Measurements from ENCODE around the gene ASTN2. TPM values are rescaled to one million over a fixed set of nuclear protein-coding genes. Genes with fewer than 3 reads are reported as not detected.

Gene ASTN2
- total and polyA plus RNA-seq, 4 donors: 0.57 to 2.9 (median 1.4) TPM

- H3K27ac ChIP-seq (ENCODE audit: low read depth in 1 of 2, low read length in 2 of 2): no peak overlapping the region
- H3K4me1 ChIP-seq (ENCODE audit: control insufficient read depth in 4 of 4, insufficient read depth in 4 of 4, low read length in 3 of 4): no peaks in the 10 kb centered on the region
- H3K9ac ChIP-seq (ENCODE audit: low read depth in 1 of 2, low read length in 2 of 2): no peak overlapping the region
- TF ChIP-seq NR2F2 (IDR thresholded peaks at IDR 0.05): no peak
- no peak for TF ChIP-seq HNF4A (conservative IDR thresholded peaks at IDR 0.05)
- TF ChIP-seq GABPA (IDR thresholded peaks at IDR 0.05 in 1 of 2, conservative IDR thresholded peaks at IDR 0.05 in 1 of 2): no peak
- TF ChIP-seq JUND (IDR thresholded peaks at IDR 0.05): no peak
- TF ChIP-seq, protein P1, sequence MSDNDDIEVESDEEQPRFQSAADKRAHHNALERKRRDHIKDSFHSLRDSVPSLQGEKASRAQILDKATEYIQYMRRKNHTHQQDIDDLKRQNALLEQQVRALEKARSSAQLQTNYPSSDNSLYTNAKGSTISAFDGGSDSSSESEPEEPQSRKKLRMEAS (IDR thresholded peaks at IDR 0.05): no peak
- no peak overlapping the region for H3K4me3 ChIP-seq (ENCODE audit: low read depth in 1 of 3, low read length in 3 of 3)
- no peaks in the 10 kb centered on the region for H3K27me3 ChIP-seq (ENCODE audit: control insufficient read depth in 4 of 4, insufficient read depth in 4 of 4, low read length in 3 of 4)
- H3K9me3 ChIP-seq (ENCODE audit: control insufficient read depth in 4 of 4, low read length in 3 of 4): no peaks in the 10 kb centered on the region
- DNase-seq (ENCODE audit: low spot score): no peak
- WGBS: 90% methylated on average over 3 of the region's 3 CpGs
- H3K36me3 ChIP-seq (ENCODE audit: control insufficient read depth in 4 of 4, insufficient read depth in 3 of 4, low read depth in 1 of 4, low read length in 3 of 4): no peaks in the 10 kb centered on the region
Observed at GRCh38 chr9:116939614-116940013, 475.2 kb downstream of the ASTN2 start.

- Histone ChIP-seq H3K9ac (ENCODE audit: low read depth in 1 of 2, low read length in 2 of 2) (no peak overlapping the region), H3K27ac (ENCODE audit: low read depth in 1 of 2, low read length in 2 of 2) (no peak overlapping the region), H3K9me3 (ENCODE audit: control insufficient read depth in 4 of 4, low read length in 3 of 4) (no peaks in the 10 kb centered on the region), H3K27me3 (ENCODE audit: control insufficient read depth in 4 of 4, insufficient read depth in 4 of 4, low read length in 3 of 4) (no peaks in the 10 kb centered on the region), H3K4me1 (ENCODE audit: control insufficient read depth in 4 of 4, insufficient read depth in 4 of 4, low read length in 3 of 4) (no peaks in the 10 kb centered on the region), H3K4me3 (ENCODE audit: low read depth in 1 of 3, low read length in 3 of 3) (no peak overlapping the region), H3K36me3 (ENCODE audit: control insufficient read depth in 4 of 4, insufficient read depth in 3 of 4, low read depth in 1 of 4, low read length in 3 of 4) (no peaks in the 10 kb centered on the region)
- DNase-seq (ENCODE audit: low spot score): no peak
- WGBS: 67% methylated on average over 1 of the region's 1 CpG
- TF ChIP-seq FOXA2 (IDR thresholded peaks at IDR 0.05): no peak
- TF ChIP-seq RAD21 (IDR thresholded peaks at IDR 0.05): no peak
- TF ChIP-seq EGR1 (IDR thresholded peaks at IDR 0.05; ENCODE audit: low read depth in 2 of 2): no peak
- TF ChIP-seq, protein P2, sequence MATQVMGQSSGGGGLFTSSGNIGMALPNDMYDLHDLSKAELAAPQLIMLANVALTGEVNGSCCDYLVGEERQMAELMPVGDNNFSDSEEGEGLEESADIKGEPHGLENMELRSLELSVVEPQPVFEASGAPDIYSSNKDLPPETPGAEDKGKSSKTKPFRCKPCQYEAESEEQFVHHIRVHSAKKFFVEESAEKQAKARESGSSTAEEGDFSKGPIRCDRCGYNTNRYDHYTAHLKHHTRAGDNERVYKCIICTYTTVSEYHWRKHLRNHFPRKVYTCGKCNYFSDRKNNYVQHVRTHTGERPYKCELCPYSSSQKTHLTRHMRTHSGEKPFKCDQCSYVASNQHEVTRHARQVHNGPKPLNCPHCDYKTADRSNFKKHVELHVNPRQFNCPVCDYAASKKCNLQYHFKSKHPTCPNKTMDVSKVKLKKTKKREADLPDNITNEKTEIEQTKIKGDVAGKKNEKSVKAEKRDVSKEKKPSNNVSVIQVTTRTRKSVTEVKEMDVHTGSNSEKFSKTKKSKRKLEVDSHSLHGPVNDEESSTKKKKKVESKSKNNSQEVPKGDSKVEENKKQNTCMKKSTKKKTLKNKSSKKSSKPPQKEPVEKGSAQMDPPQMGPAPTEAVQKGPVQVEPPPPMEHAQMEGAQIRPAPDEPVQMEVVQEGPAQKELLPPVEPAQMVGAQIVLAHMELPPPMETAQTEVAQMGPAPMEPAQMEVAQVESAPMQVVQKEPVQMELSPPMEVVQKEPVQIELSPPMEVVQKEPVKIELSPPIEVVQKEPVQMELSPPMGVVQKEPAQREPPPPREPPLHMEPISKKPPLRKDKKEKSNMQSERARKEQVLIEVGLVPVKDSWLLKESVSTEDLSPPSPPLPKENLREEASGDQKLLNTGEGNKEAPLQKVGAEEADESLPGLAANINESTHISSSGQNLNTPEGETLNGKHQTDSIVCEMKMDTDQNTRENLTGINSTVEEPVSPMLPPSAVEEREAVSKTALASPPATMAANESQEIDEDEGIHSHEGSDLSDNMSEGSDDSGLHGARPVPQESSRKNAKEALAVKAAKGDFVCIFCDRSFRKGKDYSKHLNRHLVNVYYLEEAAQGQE (IDR thresholded peaks at IDR 0.05): no peak
- TF ChIP-seq NR2F2 (IDR thresholded peaks at IDR 0.05): no peak
- no peak for TF ChIP-seq YY1 (IDR thresholded peaks at IDR 0.05)
- TF ChIP-seq ZBTB33 (IDR thresholded peaks at IDR 0.05): no peak
- no peak for TF ChIP-seq TAF1 (conservative IDR thresholded peaks at IDR 0.05)
- TF ChIP-seq HNF4A (conservative IDR thresholded peaks at IDR 0.05): no peak
- TF ChIP-seq, protein P1 (IDR thresholded peaks at IDR 0.05): no peak
- no peak for TF ChIP-seq SP1 (IDR thresholded peaks at IDR 0.05)
- no peak for TF ChIP-seq GABPA (IDR thresholded peaks at IDR 0.05 in 1 of 2, conservative IDR thresholded peaks at IDR 0.05 in 1 of 2)
Observed at GRCh38 chr9:116939161-116939560, 475.7 kb downstream of the ASTN2 start.

Data from liver (tissue), 9 donors.